NCI-H524 (cell line): Measurements from ENCODE around the gene LMAN2.
"Not testable (repeated sequence)": the region's sequence is repeated elsewhere in the genome, so short reads cannot be mapped to it uniquely, and the experiment has no call there.

ENCODE experiments used
- DNase-seq, 2 experiments: peaks; one replicate each; lab custom pipeline; 2025; lab: John Stamatoyannopoulos, UW

The LMAN2 gene

GRCh38 chr5:177306674-177307543 is 44.6 kb downstream of the LMAN2 start:
- DNase-seq = no peak

GRCh38 chr5:177306103-177306640 is 45.3 kb downstream of the LMAN2 start:
- not testable (repeated sequence) for DNase-seq

GRCh38 chr5:177304392-177305119 is 46.9 kb downstream of the LMAN2 start:
- DNase-seq = no peak

- DNase-seq = no peak
Measured at GRCh38 chr5:177303925-177304391, 47.5 kb downstream of the LMAN2 start.

GRCh38 chr5:177303121-177303924 is 48.1 kb downstream of the LMAN2 start, which contains the start of the genes PRELID1 and RAB24:
Gene PRELID1 (plus strand): TSS chr5:177303799. CDS start chr5:177303986, 187 bp downstream.
Gene RAB24 (minus strand): TSS chr5:177303719. CDS start chr5:177303288, 431 bp downstream.
- DNase-seq = peak; percentile 34 to 75

- no peak for DNase-seq
Measured at GRCh38 chr5:177302354-177303110, 48.9 kb downstream of the LMAN2 start.

- no peak for DNase-seq
Measured at GRCh38 chr5:177301503-177302165, 49.8 kb downstream of the LMAN2 start.

GRCh38 chr5:177300951-177301350 is 50.5 kb downstream of the LMAN2 start:
- DNase-seq = no peak

GRCh38 chr5:177300236-177300880 is 51.1 kb downstream of the LMAN2 start:
- peak in 1 of 2 experiments; percentile 9 for DNase-seq

GRCh38 chr5:177299697-177300096 is 51.8 kb downstream of the LMAN2 start:
- DNase-seq = no peak

- no peak for DNase-seq
Measured at GRCh38 chr5:177297922-177298321, 53.5 kb downstream of the LMAN2 start.

- DNase-seq = no peak
Measured at GRCh38 chr5:177296581-177296980, 54.9 kb downstream of the LMAN2 start.

GRCh38 chr5:177295924-177296323 is 55.5 kb downstream of the LMAN2 start:
- DNase-seq = no peak

- no peak for DNase-seq
Measured at GRCh38 chr5:177294632-177295031, 56.8 kb downstream of the LMAN2 start.

GRCh38 chr5:177293819-177294581 is 57.5 kb downstream of the LMAN2 start:
- DNase-seq = no peak

GRCh38 chr5:177291735-177292134 is 59.7 kb downstream of the LMAN2 start:
- no peak for DNase-seq

- no peak for DNase-seq
Measured at GRCh38 chr5:177290816-177291596, 60.5 kb downstream of the LMAN2 start.

- DNase-seq = no peak
Measured at GRCh38 chr5:177288191-177288590, 63.3 kb downstream of the LMAN2 start.
